Fibroblast of skin of right biceps (primary cell): ENCODE data around the gene GHDC.
"Not testable (repeated sequence)": the region's sequence is repeated elsewhere in the genome, so short reads cannot be mapped to it uniquely, and the experiment has no call there.

ENCODE experiments used
- DNase-seq: peaks from one replicate; pipeline ENCODE4 v3.0.0-alpha.2; 2013

GHDC gene

GRCh38 chr17:42143138-42143537 lies 51.2 kb downstream of the GHDC start:
- DNase-seq: not testable (repeated sequence)

DNA sequence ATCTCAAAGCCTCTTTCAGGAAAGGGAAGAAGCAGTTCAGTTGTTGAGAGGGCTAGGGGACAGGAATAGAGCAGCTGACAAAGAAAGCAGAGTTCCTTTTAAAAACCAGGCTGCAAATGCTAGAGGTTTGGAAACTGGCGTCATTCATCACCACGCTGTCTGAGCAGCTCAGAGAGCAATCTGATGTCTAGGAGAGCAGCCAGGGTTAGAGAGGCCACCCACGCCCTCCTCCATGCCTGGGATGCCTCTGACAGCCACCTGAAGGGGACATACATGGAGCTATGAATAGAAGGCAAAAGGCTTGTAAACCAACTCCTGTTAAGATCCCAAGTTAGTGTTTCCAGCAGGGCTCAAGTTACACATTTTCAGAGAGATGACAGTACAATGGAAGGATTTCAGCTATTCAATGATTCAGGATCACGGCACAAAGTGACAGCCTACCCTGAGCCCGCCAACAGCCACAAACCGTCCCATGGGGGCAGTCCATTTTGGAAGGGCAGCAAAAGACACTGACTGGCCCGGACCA lies 51.9 kb downstream of the GHDC start:
- DNase-seq: peak; percentile 91

- DNase-seq: no peak
Observed at GRCh38 chr17:42141382-42141781, 52.9 kb downstream of the GHDC start.

DNA sequence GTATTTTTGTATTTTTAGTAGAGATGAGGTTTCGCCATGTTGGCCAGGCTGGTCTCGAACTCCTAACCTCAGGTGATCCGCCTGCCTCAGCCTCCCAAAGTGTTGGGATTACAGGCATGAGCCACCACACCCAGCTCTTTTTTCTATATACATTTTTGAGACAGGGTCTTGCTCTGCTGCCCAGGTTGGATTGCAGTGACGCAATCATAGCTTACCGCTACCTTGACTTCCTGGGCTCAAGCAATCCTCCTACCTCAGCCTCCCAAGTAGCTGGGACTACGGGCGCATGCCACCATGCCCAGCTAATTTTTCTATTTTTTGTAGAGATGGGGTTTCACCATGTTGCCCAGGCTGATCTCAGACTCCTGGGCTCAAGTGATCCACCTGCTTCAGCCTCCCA lies 53.6 kb downstream of the GHDC start:
- DNase-seq: not testable (repeated sequence)
